ENCODE data around the gene CKMT1A.

DNA sequence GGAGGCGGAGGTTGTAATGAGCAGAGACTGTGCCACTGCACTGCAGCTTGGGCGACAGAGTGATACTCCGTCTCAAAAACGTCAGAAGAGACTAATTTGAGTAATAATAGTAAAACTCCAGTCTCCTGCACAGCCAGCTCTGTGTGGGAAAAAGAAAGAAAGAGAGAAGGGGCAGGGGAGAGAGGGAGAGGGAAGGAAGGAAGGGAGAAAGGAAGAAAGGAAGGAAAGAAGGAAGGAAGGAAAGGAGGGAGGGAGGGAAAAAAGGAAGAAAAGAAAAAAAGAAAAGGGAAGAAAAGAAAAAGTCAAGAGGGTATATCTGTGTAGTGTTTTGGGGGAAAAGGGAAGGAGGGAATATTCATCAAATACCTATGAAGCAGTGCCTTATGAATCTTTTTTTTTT lies 29.5 kb downstream of the CKMT1A start:
- no peak for TF ChIP-seq CTCF (IDR thresholded peaks at IDR 0.05)
- no peak for TF ChIP-seq POLR2A (IDR thresholded peaks at IDR 0.05)
- TF ChIP-seq POLR2AphosphoS5 (IDR thresholded peaks at IDR 0.05; ENCODE audit: insufficient read depth in 1 of 2, low read depth in 1 of 2) = no peak
